HG02885 (cell line): Measurements from ENCODE around the gene EIF2B4.
"Not testable (repeated sequence)": the region's sequence is repeated elsewhere in the genome, so short reads cannot be mapped to it uniquely, and the experiment has no call there.

Source experiments
- ATAC-seq: cut with Tn5 transposase; IDR thresholded peaks from one replicate; pipeline ENCODE4 v1.9.1; 2021; ENCODE audit warnings: mild to moderate bottlenecking; ENCODE audit not compliant: unreplicated experiment, poor library complexity

The EIF2B4 gene

DNA sequence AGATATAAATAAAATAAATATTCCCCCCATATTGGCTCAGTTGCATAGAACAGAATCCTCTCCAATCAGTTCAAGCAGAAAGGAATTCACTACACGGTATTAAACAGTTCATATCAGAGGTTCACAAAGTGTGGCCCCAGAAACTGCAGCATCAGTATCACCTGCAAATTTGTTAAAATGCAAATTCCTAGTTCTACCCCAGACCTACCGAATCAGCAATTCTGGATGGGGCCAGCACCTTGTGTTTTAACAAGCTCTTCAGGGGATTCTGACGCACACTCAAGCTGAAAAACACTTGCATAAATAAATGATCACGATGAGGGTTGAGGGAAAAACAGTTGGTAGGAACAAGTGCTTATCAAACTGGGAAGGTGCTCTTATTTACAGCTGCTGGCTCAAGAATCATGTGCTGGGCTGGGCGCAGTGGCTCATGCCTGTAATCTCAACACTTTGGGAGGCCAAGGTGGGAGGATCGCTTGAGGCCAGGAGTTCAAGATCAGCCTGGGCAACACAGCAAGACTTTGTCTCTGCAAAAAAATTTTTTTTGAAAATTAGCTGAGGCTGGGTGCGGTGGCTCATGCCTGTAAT, 19.9 kb downstream of the EIF2B4 start:
- no peak for ATAC-seq

DNA sequence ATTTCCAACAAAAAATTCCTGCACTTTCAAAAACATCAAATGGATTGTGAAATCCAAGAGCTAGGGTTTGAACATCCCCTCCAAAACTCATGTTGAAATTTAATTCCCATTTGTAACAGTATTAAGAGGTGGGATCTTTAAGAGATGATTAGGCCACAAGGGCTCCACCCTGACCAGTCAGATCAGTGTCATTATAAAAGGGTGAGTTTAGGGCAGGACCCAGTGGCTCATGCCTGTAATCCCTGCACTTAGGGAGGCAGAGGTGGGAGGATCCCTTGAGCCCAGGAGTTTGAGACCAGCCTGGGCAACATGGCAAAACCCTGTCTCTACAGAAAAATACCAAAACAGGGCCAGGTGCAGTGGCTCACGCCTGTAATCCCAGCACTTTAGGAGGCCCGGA, 22.5 kb downstream of the EIF2B4 start:
- ATAC-seq, result no peak

DNA sequence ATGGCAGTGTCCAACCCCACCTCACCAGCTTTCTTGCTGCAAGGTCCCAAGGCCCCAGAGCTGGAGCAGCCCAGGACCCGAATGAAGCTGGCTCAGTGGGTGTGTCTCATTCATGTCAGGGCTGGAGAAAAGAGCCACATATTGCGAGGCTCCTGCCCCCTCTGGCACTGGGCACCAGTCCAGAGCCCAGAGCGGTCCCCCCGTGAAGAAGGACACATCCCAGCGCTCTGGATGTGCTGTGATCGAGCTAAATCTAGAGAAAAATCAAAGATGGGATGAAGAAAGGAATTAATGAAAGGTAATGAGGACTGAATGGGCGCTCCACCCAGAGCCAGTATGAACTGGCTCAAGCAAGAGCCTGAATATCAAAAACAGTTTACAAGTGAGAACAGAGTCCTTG, 34.0 kb downstream of the EIF2B4 start:
- ATAC-seq, result no peak

DNA sequence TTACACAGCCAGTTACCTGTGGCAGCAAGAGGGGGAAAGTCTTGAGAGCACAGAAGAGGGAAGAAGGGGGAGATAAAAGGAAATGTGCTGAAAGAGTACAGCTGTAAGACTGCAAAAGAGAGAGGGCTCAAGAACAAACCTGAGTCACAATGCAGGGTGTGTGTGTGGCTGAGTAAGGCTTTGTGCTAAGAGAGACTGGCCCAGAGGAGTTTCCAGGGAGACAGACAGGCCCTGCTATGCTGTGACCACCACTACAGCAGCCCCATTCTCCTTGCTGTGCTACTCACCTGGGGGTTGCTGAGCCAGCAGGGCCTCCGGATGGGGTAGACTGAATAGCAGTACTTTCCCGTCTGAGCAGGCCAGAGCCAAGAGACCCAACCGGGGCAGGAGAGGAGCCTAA, 34.8 kb downstream of the EIF2B4 start:
- ATAC-seq, result no peak

DNA sequence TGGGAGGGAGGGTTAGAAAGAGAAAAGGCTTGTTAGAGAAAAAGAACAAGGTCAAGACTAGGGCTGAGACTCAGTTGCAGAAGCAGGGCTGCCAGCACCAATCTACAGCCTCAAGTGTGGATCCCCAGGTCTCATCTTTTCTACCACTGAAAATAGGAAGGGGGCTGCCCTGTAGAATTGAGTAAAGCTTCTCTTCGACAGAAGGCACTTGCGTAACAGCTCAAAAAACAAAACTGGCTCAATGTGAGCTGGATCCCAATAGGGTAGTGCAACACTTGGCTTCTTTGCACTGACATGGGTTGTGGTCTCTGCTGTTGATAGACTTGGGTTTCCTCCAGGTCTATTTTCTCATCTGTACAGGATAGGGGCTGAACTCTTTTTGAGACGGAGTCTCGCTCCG, 45.4 kb downstream of the EIF2B4 start:
- no peak for ATAC-seq

DNA sequence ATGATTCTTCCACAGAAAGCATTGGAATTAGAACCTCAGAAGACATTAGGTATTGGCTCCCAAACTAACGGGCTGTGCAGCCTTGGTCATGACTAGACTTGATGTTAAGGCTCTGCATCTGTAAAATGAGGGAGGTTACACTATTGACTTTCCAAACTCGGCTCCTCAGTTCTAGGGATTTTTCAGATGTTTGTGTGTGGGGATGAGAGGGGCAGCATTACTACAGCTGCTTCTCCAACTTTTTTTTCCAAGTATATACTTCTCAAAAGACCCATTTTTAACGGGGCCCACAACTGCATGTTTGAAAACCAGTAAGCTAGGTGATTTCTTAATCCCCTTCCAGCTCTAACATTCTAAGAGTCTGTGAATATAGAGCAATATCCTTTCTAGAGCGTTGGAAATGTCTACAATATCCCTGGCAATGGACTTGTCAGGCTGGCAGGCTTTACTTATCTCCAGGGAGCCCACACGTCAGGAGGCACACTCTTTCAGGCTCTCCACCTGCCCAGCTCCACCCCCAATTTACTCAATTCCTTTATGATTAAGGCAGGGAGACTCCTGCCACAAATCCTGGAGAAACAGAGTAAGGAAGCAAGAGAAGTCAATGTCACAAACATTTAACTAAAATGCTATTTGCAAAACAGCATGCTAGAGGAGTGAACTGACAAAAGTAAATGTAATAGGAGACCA, 46.4 kb downstream of the EIF2B4 start:
- ATAC-seq, result no peak

DNA sequence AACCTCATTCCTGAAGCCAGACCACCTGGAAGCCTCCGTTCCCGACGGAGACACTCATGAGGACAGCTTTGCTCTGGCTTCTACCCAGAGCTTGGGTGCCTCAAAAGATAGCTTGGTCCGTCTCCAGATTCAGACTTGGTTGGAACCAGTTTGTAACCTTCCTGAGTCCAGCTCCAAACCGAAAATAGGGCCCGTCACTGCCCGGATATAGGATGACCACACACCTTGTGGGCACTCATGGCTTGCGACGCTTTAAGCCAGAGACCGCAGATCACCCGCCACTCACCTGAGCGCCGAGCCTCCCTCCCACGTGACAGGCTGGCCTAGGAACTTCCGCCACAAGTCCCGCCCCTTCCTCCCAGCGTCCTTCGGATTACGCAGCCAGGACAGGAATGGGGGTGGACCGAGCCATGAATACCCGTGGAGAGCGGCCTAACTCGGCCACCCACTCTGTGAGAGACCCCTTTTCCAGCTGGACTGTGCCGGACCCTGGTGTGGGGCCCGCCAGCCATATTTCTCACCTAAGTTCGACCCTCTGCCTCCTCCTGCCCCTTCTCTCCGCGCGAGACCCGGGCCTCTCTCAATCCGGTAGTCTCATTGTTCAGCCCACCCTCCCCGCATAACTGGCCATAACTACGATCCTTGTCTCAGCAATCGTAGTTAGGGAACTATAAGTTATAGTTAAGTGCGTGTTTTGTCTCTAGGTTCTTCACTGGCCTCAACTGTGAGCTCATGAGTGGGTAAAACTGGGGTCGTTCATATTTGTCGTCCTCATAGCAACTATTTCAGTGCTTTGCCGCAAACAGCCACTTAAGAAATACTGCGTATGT, 47.2 kb downstream of the EIF2B4 start, which contains the start of gene MPV17:
Gene MPV17 (minus strand): TSS at position 332 of the 830 bp plus-strand sequence. CDS start 580 bp downstream, outside the sequence.
- ATAC-seq, result peak; percentile 92

DNA sequence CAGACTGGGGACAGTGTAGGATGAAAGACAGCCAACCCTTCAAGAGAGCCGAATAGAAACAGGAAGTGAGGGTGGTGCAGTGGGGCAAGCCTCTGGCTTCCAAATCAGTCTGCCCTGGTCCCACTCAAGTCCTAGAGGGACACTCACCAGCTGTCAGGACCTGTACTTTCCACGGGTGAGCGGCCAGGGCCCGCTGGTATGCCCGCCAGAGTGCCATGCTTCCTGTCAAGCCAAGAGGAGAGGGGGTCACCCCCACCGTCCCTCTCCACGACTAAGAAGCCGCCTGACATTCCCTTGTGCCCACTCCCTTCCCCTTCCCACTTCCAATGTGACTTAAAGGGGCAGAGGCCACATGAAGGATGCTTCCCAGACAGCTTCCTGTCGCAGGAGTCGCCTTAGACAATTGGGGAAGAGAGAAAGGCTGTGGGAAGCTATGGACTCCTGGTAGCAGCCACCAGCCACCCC, 47.8 kb downstream of the EIF2B4 start:
- no peak for ATAC-seq

DNA sequence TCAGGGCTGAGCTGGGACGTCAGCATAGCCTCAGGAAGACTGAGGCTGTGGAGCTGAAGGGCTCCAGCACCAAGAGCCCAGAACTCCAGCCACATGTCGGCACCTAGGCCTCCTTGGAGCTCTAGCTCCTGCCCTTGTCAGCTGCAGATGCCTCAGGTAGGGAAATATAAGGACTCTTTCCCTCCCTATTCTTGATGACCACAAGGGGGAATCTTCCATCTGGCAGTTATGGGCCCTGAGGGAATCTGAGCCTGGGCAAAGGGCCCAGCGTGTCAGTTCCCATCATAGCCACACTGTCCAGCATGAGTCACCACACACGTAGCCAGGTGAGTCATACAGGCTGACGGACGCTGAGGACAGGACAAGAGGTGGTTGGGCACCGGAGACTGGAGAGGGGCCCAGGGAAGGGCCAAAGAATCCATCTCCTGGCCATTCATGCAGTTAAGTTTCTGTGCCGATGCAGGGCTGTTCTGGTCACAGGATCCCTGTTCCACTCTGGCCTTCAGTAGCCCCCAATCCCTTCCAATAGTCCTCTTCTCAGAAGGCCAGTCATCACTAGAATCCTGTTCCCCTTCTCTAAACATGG, 49.1 kb downstream of the EIF2B4 start:
- ATAC-seq, result no peak

DNA sequence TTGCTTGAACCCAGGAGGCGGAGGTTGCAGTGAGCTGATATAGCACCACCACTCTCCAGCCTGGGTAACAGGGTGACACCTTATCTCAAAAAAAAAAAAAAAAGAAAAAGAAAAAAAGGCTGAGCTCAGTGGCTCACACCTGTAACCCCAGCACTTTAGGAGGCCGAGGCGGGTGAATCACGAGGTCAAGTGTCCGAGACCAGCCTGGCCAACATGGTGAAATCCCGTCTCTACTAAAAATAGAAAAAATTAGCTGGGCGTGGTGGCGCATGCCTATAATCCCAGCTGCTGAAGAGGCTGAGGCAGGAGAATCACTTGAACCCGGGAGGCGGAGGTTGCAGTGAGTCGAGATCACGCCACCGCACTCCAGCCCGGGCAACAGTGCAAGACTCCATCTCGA, 50.3 kb downstream of the EIF2B4 start:
- ATAC-seq, result not testable (repeated sequence)

DNA sequence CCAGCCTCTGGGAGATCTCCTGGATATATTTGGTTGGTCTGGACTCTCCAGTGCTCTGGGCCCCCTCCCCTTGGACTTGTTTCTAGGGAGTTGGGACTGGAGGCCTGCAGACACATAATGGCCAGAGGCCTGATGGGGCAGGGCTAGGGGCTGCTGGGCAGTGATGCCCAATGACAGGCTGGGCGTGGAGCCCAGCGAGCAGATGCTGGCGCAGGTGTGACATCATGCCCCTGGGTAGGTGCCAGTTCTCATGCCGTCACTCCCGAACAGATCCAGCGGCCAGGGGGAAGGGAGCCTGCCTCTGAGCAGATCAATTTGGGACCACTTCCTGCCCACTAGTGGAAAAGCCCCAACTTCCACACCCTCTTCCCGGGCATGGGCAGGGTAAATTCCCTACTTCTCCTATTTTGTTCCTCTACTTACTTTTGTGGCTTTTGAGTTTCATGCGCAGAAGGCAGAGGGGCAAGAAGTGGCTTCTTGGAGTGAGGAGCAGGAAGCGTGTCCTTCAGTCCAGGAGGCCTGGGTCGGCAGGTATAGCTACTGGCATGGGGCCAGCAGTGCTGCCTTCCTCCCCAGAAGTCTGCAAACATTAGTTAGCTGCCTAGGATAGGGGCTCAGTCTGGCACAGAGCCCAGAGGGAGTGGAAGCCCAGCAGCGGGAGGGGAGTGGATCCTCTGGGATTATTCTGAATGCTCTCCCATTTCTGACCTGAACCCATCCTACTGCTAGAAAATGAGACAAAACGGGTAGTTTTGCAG, 53.3 kb downstream of the EIF2B4 start:
- ATAC-seq, result no peak

DNA sequence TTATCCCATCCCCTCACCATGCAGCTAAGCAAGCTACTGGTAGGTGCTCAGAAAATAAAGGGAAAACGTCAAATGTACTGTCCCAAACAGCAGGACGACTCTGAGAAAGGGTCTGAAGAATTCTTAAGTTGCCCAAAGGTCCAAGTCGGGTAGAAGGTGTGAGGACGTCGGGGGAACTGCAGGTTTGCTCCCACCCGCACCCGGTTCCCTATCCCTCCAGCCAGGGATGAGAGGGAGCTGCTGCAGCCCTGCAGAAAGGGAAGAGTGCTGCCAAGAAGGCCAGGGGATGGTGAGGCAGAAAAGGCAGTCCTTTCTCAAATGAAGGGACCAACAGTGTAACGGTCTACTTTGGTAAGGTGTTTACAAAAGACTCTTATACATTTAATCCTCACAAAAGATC, 55.0 kb downstream of the EIF2B4 start:
- no peak for ATAC-seq

DNA sequence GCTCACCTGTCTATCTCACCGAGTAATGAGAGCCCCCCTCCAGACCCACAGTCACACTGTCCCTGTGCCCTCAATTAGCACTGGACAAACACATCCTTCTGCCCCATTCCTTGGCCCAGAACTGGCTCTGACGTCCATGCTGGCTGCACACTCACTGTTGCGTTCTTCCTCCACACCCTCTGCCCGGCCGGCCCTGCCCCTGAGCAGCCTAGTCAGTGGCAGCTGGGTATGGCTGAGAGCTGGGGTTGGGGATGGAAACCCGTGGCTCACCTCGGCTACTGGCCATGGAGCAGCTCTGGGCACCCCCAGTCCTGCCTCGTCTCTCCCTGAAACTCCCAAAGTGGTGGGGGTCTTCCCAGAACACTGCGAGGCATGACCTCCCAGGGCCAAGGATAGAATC, 55.4 kb downstream of the EIF2B4 start:
- ATAC-seq, result no peak
